Lower leg skin (tissue), 4 donors: ENCODE measurements around the gene HARS2. TPM values are rescaled to one million over a fixed set of nuclear protein-coding genes. Genes with fewer than 3 reads are reported as not detected.
"Not testable (repeated sequence)": the region's sequence is repeated elsewhere in the genome, so short reads cannot be mapped to it uniquely, and the experiment has no call there.

Experiments used
- DNase-seq, 2 donors: peaks; one replicate each; pipeline ENCODE4 v3.0.0-alpha.2; 2019; ENCODE audit warnings: low spot score in 2 of 2
- H3K4me3 ChIP-seq: fragments of 200-600 bp; sonication (generic); 2 replicates; pipeline ENCODE4 v1.5.1; 2017; ENCODE audit warnings: mild to moderate bottlenecking, low read depth; ENCODE audit not compliant: poor library complexity, severe bottlenecking
- CTCF ChIP-seq, 3 donors: fragments of 450-650 bp; IDR thresholded peaks; one replicate each; pipeline ENCODE4 v1.5.1; 2016; ENCODE audit warnings: antibody characterized with exemption in 3 of 3, mild to moderate bottlenecking in 3 of 3, moderate library complexity in 2 of 3
- POLR2A ChIP-seq, 2 donors: fragments of 450-650 bp; IDR thresholded peaks; one replicate each; pipeline ENCODE4 v1.6.1; 2016 to 2017; ENCODE audit warnings: antibody characterized with exemption in 2 of 2, mild to moderate bottlenecking in 1 of 2, moderate library complexity in 1 of 2
- WGBS, 2 donors: methylation state at CpG; one replicate each; pipeline ENCODE4 v1.1.5; 2018; 5-methylcytosine and 5-hydroxymethylcytosine counted together
- intact Hi-C: fragments of 100-400 bp; cut with DNase I; formaldehyde crosslinking; loops from one replicate; pipeline ENCODE4 v1.15.0; 2023; ENCODE audit warnings: low total_unique reads
- total RNA-seq, 4 donors: library from RNA; depleted of rRNA; stranded (reverse); fragments of >200 nt; gene quantifications; one replicate each; pipeline ENCODE4 v1.1.0, GENCODE V29; 2016

HARS2 gene
- total RNA-seq, 4 donors from 2014 or later = 17.4 to 37.2 (median 31.8) TPM

- peak overlapping the region; percentile 31 for H3K4me3 ChIP-seq
- peak; percentile 95 to 96 for DNase-seq
- 0 to 1% methylated on average over 27 of the region's 27 CpGs for WGBS, 2 donors
- intact Hi-C loops = no loop called here
- no peak for TF ChIP-seq POLR2A (IDR thresholded peaks at IDR 0.05)
- TF ChIP-seq CTCF (IDR thresholded peaks at IDR 0.05) = no peak
Observed at GRCh38 chr5:140710899-140711552, 19.8 kb downstream of the HARS2 start.

- WGBS, 2 donors = 68 to 88% methylated on average over 1 of the region's 1 CpG
- no peak for TF ChIP-seq POLR2A (IDR thresholded peaks at IDR 0.05)
- no peak for TF ChIP-seq CTCF (IDR thresholded peaks at IDR 0.05)
- H3K4me3 ChIP-seq = no peak overlapping the region
- intact Hi-C loops = no loop called here
- no peak for DNase-seq
Observed at GRCh38 chr5:140711794-140712193, 20.5 kb downstream of the HARS2 start.

- DNase-seq = no peak
- WGBS, 2 donors = 90 to 93% methylated on average over 1 of the region's 1 CpG
- no peak overlapping the region for H3K4me3 ChIP-seq
- no peak for TF ChIP-seq POLR2A (IDR thresholded peaks at IDR 0.05)
- no peak for TF ChIP-seq CTCF (IDR thresholded peaks at IDR 0.05)
- intact Hi-C loops = no loop called here
Observed at GRCh38 chr5:140713562-140714094, 22.4 kb downstream of the HARS2 start.

- DNase-seq, H3K4me3 ChIP-seq, intact Hi-C loops: not testable (repeated sequence)
- 96 to 97% methylated on average over 2 of the region's 2 CpGs for WGBS, 2 donors
Observed at GRCh38 chr5:140716238-140716637, 25.0 kb downstream of the HARS2 start.

- TF ChIP-seq POLR2A (IDR thresholded peaks at IDR 0.05) (no peak), CTCF (IDR thresholded peaks at IDR 0.05) (no peak)
- 83 to 84% methylated on average over 7 of the region's 7 CpGs for WGBS, 2 donors
- H3K4me3 ChIP-seq = no peak overlapping the region
- intact Hi-C loops = no loop called here
- no peak for DNase-seq
Observed at GRCh38 chr5:140718266-140718592, 27.0 kb downstream of the HARS2 start.

GRCh38 chr5:140720738-140721137 is 29.5 kb downstream of the HARS2 start:
- DNase-seq, H3K4me3 ChIP-seq, intact Hi-C loops: not testable (repeated sequence)
- 58 to 64% methylated on average over 6 of the region's 6 CpGs for WGBS, 2 donors

- intact Hi-C loops, DNase-seq, H3K4me3 ChIP-seq: not testable (repeated sequence)
- WGBS, 2 donors = 80 to 87% methylated on average over 5 of the region's 5 CpGs
Observed at GRCh38 chr5:140721395-140721794, 30.1 kb downstream of the HARS2 start.
